Measurements from ENCODE around the gene RBM20.

Gene RBM20

DNA sequence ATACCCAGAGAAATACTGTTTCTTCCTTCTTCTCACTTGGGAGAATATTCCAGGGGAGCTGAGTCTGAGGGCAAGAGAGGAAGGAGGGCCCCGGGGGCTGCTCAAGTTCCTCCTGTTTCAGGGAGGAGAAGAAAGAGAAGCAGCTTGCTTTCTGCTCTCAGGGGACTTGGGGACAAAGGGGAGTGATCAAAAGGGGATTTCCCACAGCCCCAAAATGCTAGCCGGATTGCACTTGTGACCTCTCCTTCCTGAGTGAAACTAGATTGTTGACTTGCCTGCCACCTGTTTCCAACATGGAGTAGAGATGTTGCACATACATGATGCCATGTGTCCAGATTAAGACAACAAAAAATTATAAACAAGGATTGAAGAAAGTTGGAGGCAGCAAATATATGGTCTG, 198.9 kb downstream of the RBM20 start:
- TF ChIP-seq, protein P1, sequence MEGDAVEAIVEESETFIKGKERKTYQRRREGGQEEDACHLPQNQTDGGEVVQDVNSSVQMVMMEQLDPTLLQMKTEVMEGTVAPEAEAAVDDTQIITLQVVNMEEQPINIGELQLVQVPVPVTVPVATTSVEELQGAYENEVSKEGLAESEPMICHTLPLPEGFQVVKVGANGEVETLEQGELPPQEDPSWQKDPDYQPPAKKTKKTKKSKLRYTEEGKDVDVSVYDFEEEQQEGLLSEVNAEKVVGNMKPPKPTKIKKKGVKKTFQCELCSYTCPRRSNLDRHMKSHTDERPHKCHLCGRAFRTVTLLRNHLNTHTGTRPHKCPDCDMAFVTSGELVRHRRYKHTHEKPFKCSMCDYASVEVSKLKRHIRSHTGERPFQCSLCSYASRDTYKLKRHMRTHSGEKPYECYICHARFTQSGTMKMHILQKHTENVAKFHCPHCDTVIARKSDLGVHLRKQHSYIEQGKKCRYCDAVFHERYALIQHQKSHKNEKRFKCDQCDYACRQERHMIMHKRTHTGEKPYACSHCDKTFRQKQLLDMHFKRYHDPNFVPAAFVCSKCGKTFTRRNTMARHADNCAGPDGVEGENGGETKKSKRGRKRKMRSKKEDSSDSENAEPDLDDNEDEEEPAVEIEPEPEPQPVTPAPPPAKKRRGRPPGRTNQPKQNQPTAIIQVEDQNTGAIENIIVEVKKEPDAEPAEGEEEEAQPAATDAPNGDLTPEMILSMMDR (IDR thresholded peaks at IDR 0.05; ENCODE audit: unreplicated experiment in 3 of 3) = no peak
- Mint-ChIP-seq H3K4me3 (no peak overlapping the region), H3K9me3 (no peaks in the 10 kb centered on the region), H3K27me3 (ENCODE audit: low read depth) (peaks cover 3% of the 10 kb centered on the region), H3K36me3 (ENCODE audit: low read depth) (no peaks in the 10 kb centered on the region), H3K27ac (peak overlapping the region; percentile 8 to 73 (median 52)), H3K4me1 (peaks cover 52% of the 10 kb centered on the region)

DNA sequence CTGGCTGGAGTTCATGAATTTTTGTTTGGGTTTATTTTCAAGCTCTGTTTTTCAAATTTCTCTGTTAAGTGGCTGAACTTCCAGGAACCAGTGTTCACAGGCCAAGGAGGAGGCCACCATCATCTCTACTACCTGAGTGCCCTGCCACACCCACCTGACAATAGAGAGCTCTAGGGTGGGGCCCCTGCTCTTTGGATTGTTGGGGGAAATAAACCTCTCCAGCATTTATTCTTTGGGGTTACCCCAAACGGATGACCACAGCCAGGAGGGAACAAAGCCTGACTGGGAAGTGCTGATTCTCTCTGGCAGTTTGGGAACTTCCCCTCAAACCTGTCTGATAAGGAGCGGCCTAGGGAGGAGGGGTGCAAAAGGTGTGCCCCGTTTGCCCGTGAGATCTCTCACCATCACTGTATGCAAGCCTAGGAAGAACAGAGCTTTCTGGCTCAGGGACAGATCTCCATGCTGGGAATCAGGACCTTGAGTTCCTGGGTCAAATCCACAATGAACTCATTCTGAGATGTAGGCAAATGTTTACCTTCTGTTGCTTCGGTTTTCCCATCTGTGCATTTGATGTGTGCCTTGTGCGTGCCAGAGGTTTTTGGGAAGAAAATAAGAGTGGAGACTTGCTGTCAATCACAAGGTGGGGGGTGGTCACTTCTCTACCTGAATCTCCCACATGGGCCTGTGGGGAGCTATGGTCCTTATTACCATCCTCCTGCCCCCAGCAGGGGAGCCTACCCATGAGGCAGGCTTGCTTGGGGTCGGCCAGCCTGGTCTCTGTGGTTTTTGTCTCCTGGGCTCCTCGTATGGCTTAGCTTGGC, 199.9 kb downstream of the RBM20 start:
- Mint-ChIP-seq H3K4me3 (no peak overlapping the region), H3K27me3 (ENCODE audit: low read depth) (peaks cover 3% of the 10 kb centered on the region), H3K27ac (peak overlapping the region in 1 of 3 experiments; percentile 29), H3K4me1 (peaks cover 46% of the 10 kb centered on the region), H3K36me3 (ENCODE audit: low read depth) (no peaks in the 10 kb centered on the region), H3K9me3 (no peaks in the 10 kb centered on the region)
- TF ChIP-seq, protein P1 (IDR thresholded peaks at IDR 0.05; ENCODE audit: unreplicated experiment in 3 of 3) = no peak

DNA sequence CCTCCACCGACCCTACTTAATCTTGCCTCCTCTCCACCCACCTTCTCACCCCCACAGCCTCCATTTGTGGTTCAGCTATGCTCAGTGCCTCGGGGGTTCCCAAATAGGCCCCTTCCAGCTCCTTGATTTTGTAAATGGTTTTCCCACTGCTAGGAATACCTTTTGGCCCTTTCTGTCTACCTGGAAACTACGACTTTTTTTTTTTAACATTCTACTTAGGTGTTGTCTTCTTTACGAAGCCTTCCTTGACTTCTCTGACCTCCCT, 200.4 kb downstream of the RBM20 start:
- TF ChIP-seq, protein P1 (IDR thresholded peaks at IDR 0.05; ENCODE audit: unreplicated experiment in 3 of 3) = no peak
- peaks cover 3% of the 10 kb centered on the region for H3K27me3 Mint-ChIP-seq (ENCODE audit: low read depth)
- no peak overlapping the region for H3K4me3 Mint-ChIP-seq
- peak overlapping the region; percentile 18 to 58 (median 29) for H3K27ac Mint-ChIP-seq
- H3K4me1 Mint-ChIP-seq = peaks cover 43% of the 10 kb centered on the region
- no peaks in the 10 kb centered on the region for H3K36me3 Mint-ChIP-seq (ENCODE audit: low read depth)
- H3K9me3 Mint-ChIP-seq = no peaks in the 10 kb centered on the region

DNA sequence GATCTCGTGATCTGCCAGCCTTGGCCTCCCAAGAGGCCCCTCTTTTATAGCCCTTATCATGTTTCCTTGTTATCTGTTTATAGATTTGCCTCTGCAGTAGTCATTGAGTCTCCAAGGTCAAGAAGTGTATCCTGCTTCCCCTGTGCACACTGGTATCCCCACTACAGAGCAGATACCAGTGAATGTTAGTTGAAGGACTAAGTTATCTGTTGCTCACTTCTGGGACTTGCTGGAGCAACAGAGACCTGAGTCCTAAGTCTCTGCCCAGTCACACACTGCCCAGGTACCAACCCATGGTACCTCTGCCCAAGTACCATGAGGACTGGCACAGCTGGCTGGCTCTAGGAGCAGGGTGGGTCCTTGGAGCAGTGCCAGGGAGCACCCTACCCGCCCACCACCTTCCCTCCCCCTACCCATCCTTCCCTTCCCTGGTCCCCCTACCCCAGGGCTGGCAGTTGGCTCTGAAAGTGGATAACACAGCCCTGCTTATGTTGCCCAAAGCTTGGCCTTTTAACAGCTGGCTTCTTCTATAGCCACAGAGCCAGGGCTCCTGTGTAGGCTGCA, 201.1 kb downstream of the RBM20 start:
- no peaks in the 10 kb centered on the region for H3K9me3 Mint-ChIP-seq
- TF ChIP-seq, protein P1 (IDR thresholded peaks at IDR 0.05; ENCODE audit: unreplicated experiment in 3 of 3) = no peak

DNA sequence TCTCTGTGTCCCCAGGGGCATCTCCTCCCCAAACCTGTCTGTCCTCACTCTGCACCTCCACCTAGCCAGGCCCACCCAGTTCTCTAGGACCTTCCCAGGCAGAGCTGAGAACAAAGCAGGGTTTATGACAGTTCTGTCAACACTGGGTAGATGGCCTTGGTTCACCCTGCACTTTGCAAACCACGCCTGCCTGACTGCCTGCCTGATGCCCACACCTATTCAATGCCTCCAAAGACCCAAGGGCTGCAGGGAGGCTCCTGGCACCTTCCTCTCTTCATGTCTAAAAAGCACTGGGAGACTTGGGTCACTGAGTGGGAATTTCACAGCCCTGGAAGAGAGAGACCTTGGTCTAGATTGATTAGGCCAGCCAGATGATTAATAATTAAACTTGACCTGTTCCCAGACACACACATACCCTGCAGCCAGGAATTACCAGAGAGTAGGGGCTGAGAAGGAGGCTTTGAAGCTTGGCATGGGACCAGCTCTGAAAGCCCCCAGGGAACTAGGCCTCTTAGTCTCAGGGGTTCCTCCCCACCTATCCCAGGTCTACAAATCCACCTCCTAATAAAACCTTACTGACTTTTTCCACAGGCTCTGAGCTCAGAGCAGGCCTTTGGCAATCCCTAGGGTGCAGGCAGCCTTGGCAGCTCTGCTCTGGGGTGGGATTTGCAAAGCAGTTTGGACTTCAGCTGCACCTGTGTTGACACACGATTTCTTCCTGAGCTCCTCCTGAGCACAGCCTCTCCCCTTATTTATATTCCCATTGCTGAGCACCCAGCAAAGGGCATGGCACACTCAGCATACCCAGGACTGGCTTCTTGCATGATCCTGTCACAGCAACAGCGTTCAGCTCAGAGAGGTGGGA, 201.9 kb downstream of the RBM20 start:
- Mint-ChIP-seq H3K27me3 (ENCODE audit: low read depth) (peaks cover under 1% of the 10 kb centered on the region), H3K27ac (peak overlapping the region; percentile 76 to 95 (median 89)), H3K4me3 (no peak overlapping the region), H3K4me1 (peaks cover 46% of the 10 kb centered on the region), H3K9me3 (no peaks in the 10 kb centered on the region), H3K36me3 (ENCODE audit: low read depth) (no peaks in the 10 kb centered on the region)
- TF ChIP-seq, protein P1 (IDR thresholded peaks at IDR 0.05; ENCODE audit: unreplicated experiment in 3 of 3) = no peak

More for the DNA sequence above, 201.1 kb downstream of the RBM20 start:
- Mint-ChIP-seq H3K27ac (peak overlapping the region; percentile 76 to 95 (median 89)), H3K4me1 (peaks cover 43% of the 10 kb centered on the region), H3K4me3 (no peak overlapping the region), H3K27me3 (ENCODE audit: low read depth) (peaks cover 3% of the 10 kb centered on the region), H3K36me3 (ENCODE audit: low read depth) (no peaks in the 10 kb centered on the region)
